NT2/D1 (cell line): ENCODE results near the gene AGRN.

Experiments used
- DNase-seq: peaks from one replicate; pipeline ENCODE4 v3.0.0-alpha.2; 2011; ENCODE audit warnings: low read depth, low spot score
- H3K27me3 ChIP-seq: 2 replicates; pipeline ENCODE4 v1.6.0; 2011; ENCODE audit warnings: mild to moderate bottlenecking; ENCODE audit not compliant: insufficient read length, insufficient read depth
- H3K36me3 ChIP-seq: 2 replicates; pipeline ENCODE4 v1.6.1; 2011; ENCODE audit warnings: mild to moderate bottlenecking, low read length, mixed read lengths; ENCODE audit not compliant: insufficient read depth, insufficient read length
- H3K4me1 ChIP-seq: 2 replicates; pipeline ENCODE4 v1.5.1; 2011; ENCODE audit not compliant: insufficient read depth, insufficient read length
- H3K4me3 ChIP-seq: 2 replicates; pipeline ENCODE4 v1.5.1; 2011; ENCODE audit warnings: low read depth; ENCODE audit not compliant: insufficient read length
- H3K9ac ChIP-seq: 2 replicates; pipeline ENCODE4 v1.6.0; 2011; ENCODE audit warnings: low read depth; ENCODE audit not compliant: insufficient read length
- H3K9me3 ChIP-seq: 2 replicates; pipeline ENCODE4 v1.5.1; 2011; ENCODE audit warnings: mild to moderate bottlenecking, low read length; ENCODE audit not compliant: insufficient read depth
- SUZ12 ChIP-seq: IDR thresholded peaks from 2 replicates; pipeline ENCODE4 v1.6.1; 2011; ENCODE audit not compliant: insufficient read length, insufficient read depth; ENCODE audit errors: extremely low read depth
- YY1 ChIP-seq: IDR thresholded peaks from 2 replicates; pipeline ENCODE4 v1.6.1; 2011; ENCODE audit not compliant: insufficient read length, insufficient read depth
- ZNF274 ChIP-seq: IDR thresholded peaks from 2 replicates; pipeline ENCODE4 v1.6.1; 2011; ENCODE audit warnings: mild to moderate bottlenecking, low read depth, low read length

AGRN gene

DNA sequence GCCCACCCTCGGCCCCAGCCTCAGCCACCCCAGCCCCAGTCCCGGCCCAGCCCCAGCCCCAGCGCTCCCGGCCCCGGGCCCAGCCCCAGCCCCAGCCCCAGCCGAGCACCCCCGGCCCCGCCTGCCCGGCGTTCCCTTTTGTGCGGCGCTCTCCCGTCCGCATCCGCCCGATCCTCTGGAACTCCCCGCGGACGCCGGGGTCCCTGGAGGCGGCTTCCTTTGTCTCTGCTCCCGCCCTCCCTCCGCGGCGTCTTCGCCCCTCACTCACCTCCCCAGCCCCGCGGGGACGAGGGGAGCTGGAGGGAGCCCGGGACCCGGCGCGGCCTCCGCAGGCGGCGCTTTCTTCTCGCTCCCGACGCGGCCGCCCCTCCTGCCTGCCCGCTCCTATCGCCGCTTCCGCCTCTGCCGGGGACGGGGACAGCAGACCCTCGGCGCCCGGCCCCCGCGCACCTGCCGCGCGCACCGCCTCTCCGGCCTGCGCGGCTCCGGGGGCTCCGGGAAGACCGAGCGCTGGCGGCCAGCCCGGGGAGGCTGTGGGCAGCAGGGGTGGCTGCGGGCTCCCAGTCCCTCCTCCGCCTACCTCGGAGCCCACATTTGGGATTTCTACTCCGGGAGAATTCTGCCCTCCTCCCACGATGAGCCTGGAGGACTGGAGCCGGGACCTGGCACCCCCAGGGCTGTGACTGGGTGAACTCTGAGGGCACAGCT, 14.0 kb downstream of the AGRN start:
- no peak for DNase-seq

DNA sequence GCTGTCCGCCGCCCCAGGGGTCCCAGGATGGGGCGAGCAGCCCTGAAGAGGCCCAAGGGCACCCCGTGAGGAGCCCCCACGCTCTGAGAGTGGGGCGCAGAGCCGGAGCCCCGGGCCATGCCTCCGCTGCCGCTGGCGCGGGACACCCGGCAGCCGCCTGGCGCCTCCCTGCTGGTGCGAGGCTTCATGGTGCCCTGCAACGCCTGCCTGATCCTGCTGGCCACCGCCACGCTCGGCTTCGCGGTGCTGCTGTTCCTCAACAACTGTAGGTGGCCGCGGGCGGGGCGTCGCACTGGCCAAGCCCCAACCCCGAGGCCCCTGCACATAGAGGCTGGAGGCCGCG, 14.5 kb downstream of the AGRN start:
- Histone ChIP-seq H3K27me3 (no peaks in the 10 kb centered on the region), H3K9ac (peak overlapping the region; percentile 56), H3K36me3 (peaks cover 45% of the 10 kb centered on the region), H3K4me3 (no peak overlapping the region), H3K9me3 (no peaks in the 10 kb centered on the region), H3K4me1 (peaks cover 34% of the 10 kb centered on the region)
- no peak for DNase-seq
- TF ChIP-seq YY1 (no peak), SUZ12 (no peak), ZNF274 (no peak)

More for the DNA sequence above, 14.0 kb downstream of the AGRN start:
- Histone ChIP-seq H3K4me1 (peaks cover 31% of the 10 kb centered on the region), H3K9me3 (no peaks in the 10 kb centered on the region), H3K27me3 (no peaks in the 10 kb centered on the region), H3K36me3 (peaks cover 45% of the 10 kb centered on the region), H3K4me3 (peak overlapping the region; percentile 28), H3K9ac (peak overlapping the region; percentile 56)
- TF ChIP-seq YY1 = no peak
- TF ChIP-seq ZNF274 = no peak
- TF ChIP-seq SUZ12 = no peak

DNA sequence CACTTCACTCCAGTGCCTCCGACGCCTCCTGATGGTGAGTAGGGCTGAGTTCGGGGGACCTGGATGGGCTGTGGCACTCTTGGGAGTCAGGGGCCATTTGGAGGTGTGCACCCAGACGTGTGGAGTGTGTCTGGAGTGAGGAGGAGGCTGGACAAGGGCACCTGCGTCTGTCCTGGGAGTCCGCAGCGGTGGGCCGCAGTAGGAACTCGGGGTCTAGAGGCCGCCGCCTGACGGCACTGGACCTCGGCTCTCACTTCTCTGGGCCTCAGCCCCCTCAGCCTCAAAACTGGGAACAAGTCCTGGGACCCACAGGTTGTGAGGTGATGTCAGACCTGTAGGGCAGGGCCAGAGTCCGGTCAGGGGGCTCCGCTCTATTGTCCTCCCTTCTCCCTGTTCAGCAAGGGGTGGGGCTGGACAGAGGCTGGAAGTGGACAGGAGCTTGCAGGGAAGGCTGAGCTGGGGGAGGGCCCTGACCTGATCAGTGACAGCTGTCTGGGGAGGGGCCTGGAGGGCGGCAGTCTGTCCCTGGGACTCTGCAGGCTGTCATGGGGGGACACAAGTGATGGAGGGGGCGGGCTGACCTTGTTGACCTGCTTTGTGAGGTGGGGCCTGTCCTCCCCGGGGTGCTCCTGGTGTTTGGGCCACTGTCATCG, 15.5 kb downstream of the AGRN start:
- H3K4me1 ChIP-seq = peaks cover 33% of the 10 kb centered on the region
- H3K36me3 ChIP-seq = peaks cover 45% of the 10 kb centered on the region
- H3K9ac ChIP-seq = no peak overlapping the region
- no peaks in the 10 kb centered on the region for H3K27me3 ChIP-seq
- TF ChIP-seq SUZ12 = no peak
- no peak for TF ChIP-seq YY1
- no peak overlapping the region for H3K4me3 ChIP-seq
- H3K9me3 ChIP-seq = no peaks in the 10 kb centered on the region
- no peak for DNase-seq

DNA sequence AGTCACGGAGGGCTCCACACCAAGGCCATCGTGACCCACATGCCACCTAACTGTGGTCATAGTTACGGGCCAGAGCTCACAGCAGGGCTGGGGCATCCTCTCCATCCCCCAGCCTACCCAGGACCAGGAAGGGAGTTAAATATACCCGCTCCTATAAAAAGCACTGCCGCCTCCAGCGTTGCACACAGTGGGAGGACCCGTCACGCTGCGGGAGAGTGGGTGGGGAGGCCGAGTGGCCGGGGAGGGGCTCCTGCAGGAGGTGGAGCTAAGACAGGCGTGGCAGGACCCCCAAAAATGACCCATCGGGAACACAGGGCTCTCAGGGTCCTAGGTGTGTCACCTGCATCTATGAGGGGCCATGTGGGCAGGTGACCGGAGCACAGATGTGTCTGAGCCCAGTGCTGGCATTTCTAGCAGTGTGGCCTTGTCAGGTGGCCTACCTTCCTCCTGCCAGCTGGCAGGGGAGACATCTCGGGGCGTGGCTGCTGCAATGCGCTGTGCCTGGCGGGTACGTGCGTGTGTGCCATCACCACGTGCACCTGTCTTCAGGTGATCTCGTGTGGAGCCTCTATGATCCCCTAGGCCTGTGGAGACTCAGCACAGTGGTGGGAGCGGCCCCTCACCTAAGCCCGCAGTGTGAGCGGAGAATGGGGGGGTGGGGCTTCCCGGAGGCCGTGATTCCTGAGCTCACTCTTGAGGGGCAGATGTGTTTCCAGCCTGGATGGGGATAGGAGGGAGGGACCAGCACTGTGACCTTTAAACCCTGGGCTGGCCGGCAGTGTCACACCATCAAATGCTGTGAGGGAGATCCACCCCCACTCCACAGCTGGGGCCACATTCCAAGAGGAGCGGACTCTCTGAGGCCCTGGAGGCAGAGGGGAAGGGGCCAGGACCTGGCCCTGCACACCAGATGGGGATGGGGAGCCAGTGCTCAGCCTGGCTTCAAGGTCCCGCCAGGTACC, 17.7 kb downstream of the AGRN start:
- Histone ChIP-seq H3K27me3 (no peaks in the 10 kb centered on the region), H3K36me3 (peaks cover 58% of the 10 kb centered on the region), H3K9me3 (no peaks in the 10 kb centered on the region), H3K9ac (peak overlapping the region; percentile 42), H3K4me1 (peaks cover 17% of the 10 kb centered on the region), H3K4me3 (no peak overlapping the region)
- TF ChIP-seq SUZ12 = no peak
- TF ChIP-seq YY1 = no peak
- DNase-seq = no peak

DNA sequence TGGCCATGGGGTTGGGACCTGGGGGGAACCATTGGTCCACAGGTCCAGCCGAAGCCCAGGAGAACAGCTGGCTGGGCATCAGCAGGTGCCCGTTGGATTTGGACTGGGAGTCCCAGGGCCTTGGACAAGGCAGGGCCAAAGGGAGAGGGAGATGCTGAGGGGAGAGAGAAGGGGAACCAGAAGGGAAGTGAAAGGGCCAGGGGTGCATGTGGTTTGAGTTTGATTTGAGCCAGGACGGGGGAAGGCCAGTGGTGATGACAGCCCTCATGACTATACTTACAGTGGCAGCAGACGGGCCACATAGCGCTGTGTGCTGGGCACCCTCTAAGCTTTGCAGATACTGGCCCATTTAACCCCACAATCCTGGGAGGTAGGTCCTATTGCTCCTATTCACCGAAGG, 18.8 kb downstream of the AGRN start:
- H3K27me3 ChIP-seq = no peaks in the 10 kb centered on the region
- DNase-seq = no peak
- TF ChIP-seq ZNF274 = no peak
- TF ChIP-seq YY1 = no peak
- TF ChIP-seq SUZ12 = no peak
- H3K36me3 ChIP-seq = peaks cover 69% of the 10 kb centered on the region
- H3K4me3 ChIP-seq = no peak overlapping the region
- H3K9ac ChIP-seq = no peak overlapping the region
- peaks cover 17% of the 10 kb centered on the region for H3K4me1 ChIP-seq
- H3K9me3 ChIP-seq = no peaks in the 10 kb centered on the region

DNA sequence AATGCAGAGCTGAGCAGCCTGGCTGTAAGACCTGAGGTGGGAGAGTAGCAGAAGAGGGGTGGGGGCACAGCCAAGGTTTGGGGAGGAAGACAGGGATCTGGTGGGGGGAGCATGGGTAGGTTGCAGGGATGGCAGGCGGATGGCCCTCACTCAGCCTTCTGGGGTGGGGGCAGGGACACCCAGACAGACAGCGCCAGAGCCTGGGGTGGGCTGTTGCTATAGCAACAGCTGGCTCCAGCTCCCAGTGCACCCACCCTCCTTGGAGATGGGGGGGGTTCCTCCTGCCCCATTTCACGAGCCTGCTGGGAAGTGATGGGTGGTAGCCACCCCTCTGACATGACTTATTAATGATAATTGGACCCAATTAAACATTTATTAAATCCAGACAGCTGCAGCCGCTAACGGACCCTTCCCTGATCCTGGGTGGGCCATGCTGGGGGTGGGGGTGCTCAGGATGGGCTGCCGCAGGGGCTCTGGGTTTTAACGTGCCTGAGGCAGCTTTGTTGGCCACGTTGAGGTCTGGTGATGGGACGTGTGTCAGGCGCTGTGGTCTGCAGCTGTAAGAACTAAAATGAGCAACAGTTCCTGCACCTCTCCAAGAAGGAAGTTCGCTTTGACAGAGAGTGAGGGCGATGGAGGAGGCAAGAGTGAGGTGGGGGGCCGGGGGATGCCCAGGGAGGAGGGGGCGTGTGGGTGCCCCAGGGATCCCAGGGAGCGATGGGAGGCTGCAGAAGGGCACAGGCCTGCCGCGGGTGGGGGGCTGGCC, 19.4 kb downstream of the AGRN start:
- Histone ChIP-seq H3K4me3 (no peak overlapping the region), H3K27me3 (no peaks in the 10 kb centered on the region), H3K4me1 (peaks cover 16% of the 10 kb centered on the region), H3K36me3 (peaks cover 73% of the 10 kb centered on the region), H3K9ac (no peak overlapping the region), H3K9me3 (no peaks in the 10 kb centered on the region)
- DNase-seq = no peak
- TF ChIP-seq YY1 (no peak), ZNF274 (no peak), SUZ12 (no peak)
